Stimulated activated CD4-positive, alpha-beta T cell treated with anti-CD3 and anti-CD28 coated beads, TNF-alpha, amount 100 ng/mL, for 24 hours (primary cell): Measurements from ENCODE around the gene TLCD5.

ENCODE experiments used
- DNase-seq, 3 experiments: peaks; one replicate each; pipeline ENCODE4 v3.0.0-alpha.2; 2020; ENCODE audit warnings: low read depth in 3 of 3

The TLCD5 gene

GRCh38 chr11:120337355-120338106, 12.4 kb downstream of the TLCD5 start:
- no peak for DNase-seq

- no peak for DNase-seq
Measured at GRCh38 chr11:120338107-120338933, 13.2 kb downstream of the TLCD5 start.

GRCh38 chr11:120339394-120339890, 14.3 kb downstream of the TLCD5 start:
- no peak for DNase-seq

- no peak for DNase-seq
Measured at GRCh38 chr11:120340529-120340928, 15.4 kb downstream of the TLCD5 start.

- no peak for DNase-seq
Measured at GRCh38 chr11:120342226-120342625, 17.1 kb downstream of the TLCD5 start.

- DNase-seq: no peak
Measured at GRCh38 chr11:120342678-120343077, 17.6 kb downstream of the TLCD5 start.

- DNase-seq: no peak
Measured at GRCh38 chr11:120343429-120343828, 18.3 kb downstream of the TLCD5 start.

GRCh38 chr11:120344302-120345004, 19.4 kb downstream of the TLCD5 start:
- DNase-seq: peak in 1 of 3 experiments; percentile 5

GRCh38 chr11:120346233-120346632, 21.1 kb downstream of the TLCD5 start:
- DNase-seq: no peak

GRCh38 chr11:120350637-120351036, 25.5 kb downstream of the TLCD5 start:
- no peak for DNase-seq

GRCh38 chr11:120352405-120352804, 27.3 kb downstream of the TLCD5 start:
- no peak for DNase-seq

GRCh38 chr11:120354068-120354467, 29.0 kb downstream of the TLCD5 start:
- DNase-seq: no peak

- DNase-seq: no peak
Measured at GRCh38 chr11:120354779-120355178, 29.7 kb downstream of the TLCD5 start.

- DNase-seq: no peak
Measured at GRCh38 chr11:120357620-120358019, 32.5 kb downstream of the TLCD5 start.

GRCh38 chr11:120358729-120359128, 33.6 kb downstream of the TLCD5 start:
- DNase-seq: no peak

GRCh38 chr11:120363436-120363835, 38.3 kb downstream of the TLCD5 start:
- DNase-seq: no peak

- no peak for DNase-seq
Measured at GRCh38 chr11:120365512-120365911, 40.4 kb downstream of the TLCD5 start.

- DNase-seq: no peak
Measured at GRCh38 chr11:120372296-120372695, 47.2 kb downstream of the TLCD5 start.

- DNase-seq: no peak
Measured at GRCh38 chr11:120375076-120375475, 50.0 kb downstream of the TLCD5 start.

GRCh38 chr11:120376547-120377182, 51.6 kb downstream of the TLCD5 start:
- DNase-seq: no peak

- DNase-seq: no peak
Measured at GRCh38 chr11:120378474-120378873, 53.4 kb downstream of the TLCD5 start.

GRCh38 chr11:120381401-120381800, 56.3 kb downstream of the TLCD5 start:
- DNase-seq: no peak
